HG02884 (cell line): Measurements from ENCODE around the gene SLIT3.

Source experiments
- ATAC-seq: cut with Tn5 transposase; IDR thresholded peaks from one replicate; pipeline ENCODE4 v1.9.1; 2021; ENCODE audit warnings: mild to moderate bottlenecking, moderate library complexity; ENCODE audit not compliant: unreplicated experiment

The SLIT3 gene

GRCh38 chr5:169181814-169182213 lies 119.1 kb downstream of the SLIT3 start:
- no peak for ATAC-seq

- no peak for ATAC-seq
Measured at GRCh38 chr5:169178754-169179153, 122.2 kb downstream of the SLIT3 start.

- ATAC-seq, result no peak
Measured at GRCh38 chr5:169178274-169178673, 122.7 kb downstream of the SLIT3 start.

GRCh38 chr5:169176709-169177694 lies 123.9 kb downstream of the SLIT3 start:
- no peak for ATAC-seq

GRCh38 chr5:169175733-169176132 lies 125.2 kb downstream of the SLIT3 start:
- ATAC-seq, result no peak

GRCh38 chr5:169174923-169175322 lies 126.0 kb downstream of the SLIT3 start:
- ATAC-seq, result no peak

GRCh38 chr5:169173372-169173771 lies 127.6 kb downstream of the SLIT3 start:
- no peak for ATAC-seq

- no peak for ATAC-seq
Measured at GRCh38 chr5:169171515-169171914, 129.4 kb downstream of the SLIT3 start.

GRCh38 chr5:169169783-169170182 lies 131.2 kb downstream of the SLIT3 start:
- ATAC-seq, result no peak

GRCh38 chr5:169168280-169168679 lies 132.7 kb downstream of the SLIT3 start:
- ATAC-seq, result no peak

GRCh38 chr5:169166078-169166477 lies 134.9 kb downstream of the SLIT3 start:
- ATAC-seq, result no peak

- no peak for ATAC-seq
Measured at GRCh38 chr5:169165052-169165451, 135.9 kb downstream of the SLIT3 start.

GRCh38 chr5:169164481-169164925 lies 136.4 kb downstream of the SLIT3 start:
- no peak for ATAC-seq

- ATAC-seq, result no peak
Measured at GRCh38 chr5:169162407-169162806, 138.5 kb downstream of the SLIT3 start.

- ATAC-seq, result no peak
Measured at GRCh38 chr5:169161022-169161680, 139.8 kb downstream of the SLIT3 start.

- ATAC-seq, result no peak
Measured at GRCh38 chr5:169160405-169160901, 140.5 kb downstream of the SLIT3 start.

GRCh38 chr5:169158764-169159163 lies 142.2 kb downstream of the SLIT3 start:
- ATAC-seq, result no peak

GRCh38 chr5:169157064-169157463 lies 143.9 kb downstream of the SLIT3 start:
- no peak for ATAC-seq

- ATAC-seq, result no peak
Measured at GRCh38 chr5:169154679-169155078, 146.3 kb downstream of the SLIT3 start.

GRCh38 chr5:169153405-169153804 lies 147.5 kb downstream of the SLIT3 start:
- no peak for ATAC-seq

- no peak for ATAC-seq
Measured at GRCh38 chr5:169152946-169153345, 148.0 kb downstream of the SLIT3 start.

GRCh38 chr5:169152453-169152852 lies 148.5 kb downstream of the SLIT3 start:
- ATAC-seq, result no peak
